Left ventricle myocardium inferior (tissue), 1 donor: ENCODE measurements around the gene CYP4F2. TPM values are rescaled to one million over a fixed set of nuclear protein-coding genes. Genes with fewer than 3 reads are reported as not detected.
"Not testable (repeated sequence)": the region's sequence is repeated elsewhere in the genome, so short reads cannot be mapped to it uniquely, and the experiment has no call there.

ENCODE experiments used
- DNase-seq: peaks from one replicate; pipeline ENCODE4 v3.0.0-alpha.2; 2020
- H3K27ac ChIP-seq: fragments of 200-600 bp; replicated peaks from 2 replicates; pipeline ENCODE4 v1.8.0; 2021
- H3K27me3 ChIP-seq: fragments of 200-600 bp; 2 replicates; pipeline ENCODE4 v1.8.0; 2021; ENCODE audit warnings: low read depth
- H3K36me3 ChIP-seq: fragments of 200-600 bp; 2 replicates; pipeline ENCODE4 v1.8.0; 2021
- H3K4me1 ChIP-seq: fragments of 200-600 bp; 2 replicates; pipeline ENCODE4 v1.8.0; 2021
- H3K4me3 ChIP-seq: fragments of 200-600 bp; 2 replicates; pipeline ENCODE4 v1.8.0; 2021; ENCODE audit warnings: mild to moderate bottlenecking, moderate library complexity
- H3K9me3 ChIP-seq: fragments of 200-600 bp; replicated peaks from 2 replicates; pipeline ENCODE4 v1.8.0; 2021
- CTCF ChIP-seq: fragments of 200-600 bp; IDR thresholded peaks from 2 replicates; pipeline ENCODE4 v1.8.0; 2021; ENCODE audit warnings: antibody characterized with exemption, mild to moderate bottlenecking, borderline replicate concordance
- intact Hi-C: fragments of 100-400 bp; cut with micrococcal nuclease; formaldehyde crosslinking; loops from one replicate; pipeline ENCODE4 v1.11.0; 2022
- total RNA-seq: library from RNA; stranded (reverse); fragmentation: NEBNext Ultra II Directional; extraction: Animal tissue kit (Norgen Biotek cat#: 25700); gene quantifications from one replicate; pipeline ENCODE4 v1.2.1, GENCODE V29; 2021
- donor health status: DM: no; HTN: yes; CAD: no; lungs with severe emphysema.

Gene CYP4F2
- total RNA-seq, 1 donor from 2014 or later, result not detected

- no peak for TF ChIP-seq CTCF
- no peak overlapping the region for H3K27ac ChIP-seq
- no peaks in the 10 kb centered on the region for H3K4me1 ChIP-seq
- no peaks in the 10 kb centered on the region for H3K9me3 ChIP-seq
- H3K27me3 ChIP-seq, result peaks cover 51% of the 10 kb centered on the region
- no peaks in the 10 kb centered on the region for H3K36me3 ChIP-seq
- H3K4me3 ChIP-seq, result no peak overlapping the region
- no peak for DNase-seq
- intact Hi-C loops, result no loop called here
Observed at GRCh38 chr19:15843203-15843893, 54.5 kb downstream of the CYP4F2 start.

- no peak overlapping the region for H3K4me3 ChIP-seq
- intact Hi-C loops, result no loop called here
Observed at GRCh38 chr19:15841875-15842569, 55.9 kb downstream of the CYP4F2 start.

GRCh38 chr19:15840833-15841232, 57.0 kb downstream of the CYP4F2 start:
- peaks cover 26% of the 10 kb centered on the region for H3K27me3 ChIP-seq
- H3K4me3 ChIP-seq, result no peak overlapping the region
- H3K4me1 ChIP-seq, result peaks cover 11% of the 10 kb centered on the region
- H3K36me3 ChIP-seq, result no peaks in the 10 kb centered on the region
- no peaks in the 10 kb centered on the region for H3K9me3 ChIP-seq
- no peak for DNase-seq
- TF ChIP-seq CTCF, result no peak
- no peak overlapping the region for H3K27ac ChIP-seq
- intact Hi-C loops, result no loop called here

More at GRCh38 chr19:15841875-15842569, 55.9 kb downstream of the CYP4F2 start:
- Histone ChIP-seq H3K4me1 (no peaks in the 10 kb centered on the region), H3K9me3 (no peaks in the 10 kb centered on the region), H3K36me3 (no peaks in the 10 kb centered on the region), H3K27me3 (peaks cover 37% of the 10 kb centered on the region), H3K27ac (no peak overlapping the region)
- no peak for TF ChIP-seq CTCF
- no peak for DNase-seq

- H3K4me3 ChIP-seq, H3K27ac ChIP-seq, H3K36me3 ChIP-seq, DNase-seq, H3K9me3 ChIP-seq, intact Hi-C loops: not testable (repeated sequence)
- peaks cover 13% of the 10 kb centered on the region for H3K4me1 ChIP-seq
- H3K27me3 ChIP-seq, result peaks cover 19% of the 10 kb centered on the region
Observed at GRCh38 chr19:15839888-15840287, 58.0 kb downstream of the CYP4F2 start.

- peaks cover 13% of the 10 kb centered on the region for H3K27me3 ChIP-seq
- H3K9me3 ChIP-seq, result no peaks in the 10 kb centered on the region
- no peak overlapping the region for H3K4me3 ChIP-seq
- peaks cover 13% of the 10 kb centered on the region for H3K4me1 ChIP-seq
- DNase-seq, result no peak
- intact Hi-C loops, result no loop called here
- H3K27ac ChIP-seq, result no peak overlapping the region
- H3K36me3 ChIP-seq, result no peaks in the 10 kb centered on the region
- TF ChIP-seq CTCF, result no peak
Observed at GRCh38 chr19:15838351-15838750, 59.5 kb downstream of the CYP4F2 start.

GRCh38 chr19:15837221-15837731, 60.6 kb downstream of the CYP4F2 start:
- intact Hi-C loops, result no loop called here
- Histone ChIP-seq H3K27ac (peak overlapping the region; percentile 97), H3K4me1 (peaks cover 13% of the 10 kb centered on the region), H3K9me3 (no peaks in the 10 kb centered on the region), H3K4me3 (peak overlapping the region; percentile 93), H3K27me3 (peaks cover 8% of the 10 kb centered on the region), H3K36me3 (no peaks in the 10 kb centered on the region)
- no peak for DNase-seq
- TF ChIP-seq CTCF, result no peak
